ENCODE results near the gene TCF12. TPM values are rescaled to one million over a fixed set of nuclear protein-coding genes. Genes with fewer than 3 reads are reported as not detected.

Gene TCF12
- total RNA-seq, 4 donors from 2014 or later, result 93.9 to 165 (median 111) TPM

DNA sequence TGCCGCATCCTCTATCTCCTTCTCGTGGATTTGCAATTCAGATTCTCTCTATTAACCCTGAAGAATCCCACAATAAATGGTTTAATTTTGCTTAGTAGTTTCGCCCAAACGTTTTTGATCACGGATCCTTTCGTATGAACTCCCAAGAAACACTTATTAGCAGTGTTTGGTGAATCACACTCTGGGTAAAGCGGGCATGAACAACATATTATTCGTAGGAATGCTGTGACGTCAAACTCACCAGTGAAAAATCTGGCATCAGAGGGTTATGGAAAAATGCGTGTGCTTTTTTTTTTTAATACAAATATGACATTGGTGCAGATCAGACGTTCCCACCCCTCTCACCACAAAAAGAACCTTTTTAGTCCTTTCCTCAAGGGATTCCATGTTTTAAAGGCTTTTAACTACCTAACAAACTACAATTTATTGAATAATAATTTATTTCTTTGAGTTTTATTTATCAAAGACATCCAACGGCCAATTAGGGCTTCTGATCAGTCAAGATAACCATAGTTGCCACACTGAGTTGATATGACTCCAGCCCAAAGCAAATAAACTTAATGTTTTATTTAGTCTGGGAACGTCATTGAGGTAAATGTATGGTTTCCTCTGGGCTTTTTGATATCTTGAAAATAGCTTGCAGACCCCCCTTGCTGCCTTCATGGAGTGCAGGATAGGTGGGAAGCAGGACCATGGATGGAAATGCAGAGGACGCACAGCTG is 412.3 kb downstream of the TCF12 start:
- TF ChIP-seq, protein P1, sequence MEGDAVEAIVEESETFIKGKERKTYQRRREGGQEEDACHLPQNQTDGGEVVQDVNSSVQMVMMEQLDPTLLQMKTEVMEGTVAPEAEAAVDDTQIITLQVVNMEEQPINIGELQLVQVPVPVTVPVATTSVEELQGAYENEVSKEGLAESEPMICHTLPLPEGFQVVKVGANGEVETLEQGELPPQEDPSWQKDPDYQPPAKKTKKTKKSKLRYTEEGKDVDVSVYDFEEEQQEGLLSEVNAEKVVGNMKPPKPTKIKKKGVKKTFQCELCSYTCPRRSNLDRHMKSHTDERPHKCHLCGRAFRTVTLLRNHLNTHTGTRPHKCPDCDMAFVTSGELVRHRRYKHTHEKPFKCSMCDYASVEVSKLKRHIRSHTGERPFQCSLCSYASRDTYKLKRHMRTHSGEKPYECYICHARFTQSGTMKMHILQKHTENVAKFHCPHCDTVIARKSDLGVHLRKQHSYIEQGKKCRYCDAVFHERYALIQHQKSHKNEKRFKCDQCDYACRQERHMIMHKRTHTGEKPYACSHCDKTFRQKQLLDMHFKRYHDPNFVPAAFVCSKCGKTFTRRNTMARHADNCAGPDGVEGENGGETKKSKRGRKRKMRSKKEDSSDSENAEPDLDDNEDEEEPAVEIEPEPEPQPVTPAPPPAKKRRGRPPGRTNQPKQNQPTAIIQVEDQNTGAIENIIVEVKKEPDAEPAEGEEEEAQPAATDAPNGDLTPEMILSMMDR (IDR thresholded peaks at IDR 0.05), result no peak
- ATAC-seq (ENCODE audit: low FRiP score), result no peak

DNA sequence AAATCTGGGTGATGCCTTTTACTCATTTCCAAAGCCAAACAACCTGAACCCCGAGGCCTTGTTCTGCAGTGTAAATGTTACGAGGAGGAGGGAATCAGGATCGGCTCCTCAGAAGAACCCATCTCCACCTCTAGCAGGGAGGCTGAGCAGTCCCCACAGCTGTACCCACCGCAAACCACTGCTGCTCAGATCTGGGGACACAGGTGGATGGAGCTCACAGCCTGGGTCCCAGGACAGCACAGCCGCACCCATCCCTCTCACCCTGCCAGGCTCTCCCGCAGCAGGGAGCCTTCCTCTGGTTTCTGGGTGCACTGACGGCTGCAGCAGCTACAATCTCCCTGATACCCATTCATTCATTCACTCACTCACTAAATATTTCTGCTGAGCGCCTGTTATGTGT is 413.9 kb downstream of the TCF12 start:
- ATAC-seq (ENCODE audit: low FRiP score) (no peak), DNase-seq (ENCODE audit: low spot score) (no peak)
- TF ChIP-seq, protein P1 (IDR thresholded peaks at IDR 0.05), result no peak

More for the DNA sequence above, 412.3 kb downstream of the TCF12 start:
- no peak for DNase-seq (ENCODE audit: low spot score)

DNA sequence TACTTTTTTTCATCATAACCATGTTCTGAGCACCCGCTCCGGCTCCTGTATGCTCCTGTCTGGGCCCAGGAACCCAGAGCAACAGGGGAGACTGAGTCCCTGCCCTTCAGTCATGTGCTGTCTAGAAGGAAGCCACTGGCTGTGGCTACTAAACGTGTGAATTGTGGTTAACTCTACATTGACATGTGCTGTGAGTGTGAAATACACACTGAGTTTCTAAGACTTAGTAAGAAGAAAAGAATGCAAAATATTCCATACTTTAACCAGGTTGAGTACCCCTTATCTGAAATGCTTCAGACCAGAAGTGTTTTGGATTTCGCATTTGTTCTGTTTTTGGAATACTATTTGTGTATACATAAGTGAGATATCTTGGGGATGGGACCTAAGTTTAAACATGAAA is 415.0 kb downstream of the TCF12 start:
- DNase-seq (ENCODE audit: low spot score) (no peak), ATAC-seq (ENCODE audit: low FRiP score) (no peak)
- TF ChIP-seq, protein P1 (IDR thresholded peaks at IDR 0.05), result no peak

DNA sequence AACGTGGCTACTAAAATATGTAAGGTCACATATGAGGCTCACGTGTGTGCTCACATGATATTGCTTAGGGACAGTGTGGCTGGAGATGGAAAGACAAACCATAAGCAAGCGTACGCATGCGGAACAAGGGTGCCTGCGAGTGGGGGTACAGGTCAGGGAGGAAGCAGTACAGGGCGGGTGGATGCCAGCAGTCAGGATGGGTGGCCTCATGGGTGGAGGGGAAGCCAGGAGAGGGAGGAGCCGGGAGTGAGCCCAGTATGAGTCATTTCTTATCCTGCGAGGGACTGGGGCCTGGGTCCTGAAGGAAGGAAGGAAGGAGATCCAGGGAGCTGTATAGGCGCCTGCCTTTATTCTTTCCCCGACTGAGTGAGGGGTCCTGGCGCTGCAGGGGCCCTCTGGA is 415.8 kb downstream of the TCF12 start:
- DNase-seq (ENCODE audit: low spot score), result no peak

DNA sequence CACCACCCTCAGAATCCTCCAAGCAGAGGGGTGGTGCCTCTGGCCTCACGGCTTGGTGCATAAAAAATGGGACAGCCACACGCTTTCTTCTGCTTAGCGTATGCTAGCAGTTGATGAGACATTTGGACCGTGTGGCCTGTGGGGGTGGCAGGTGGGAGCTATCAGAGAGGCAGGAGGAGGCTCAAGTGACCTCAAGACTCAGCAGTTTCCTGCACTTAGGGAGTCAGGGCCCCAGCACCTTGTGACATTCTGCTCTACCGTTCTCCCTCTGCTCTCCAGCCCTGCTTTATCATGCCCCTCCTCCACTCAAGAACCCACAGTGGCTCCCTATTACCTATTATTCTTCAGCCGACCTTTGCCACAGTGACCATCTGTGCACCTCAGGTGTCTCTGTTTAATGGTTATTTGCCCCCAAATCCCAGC is 416.9 kb downstream of the TCF12 start:
- TF ChIP-seq, protein P1 (IDR thresholded peaks at IDR 0.05), result no peak
- ATAC-seq (ENCODE audit: low FRiP score) (no peak), DNase-seq (ENCODE audit: low spot score) (no peak)

More for the DNA sequence above, 415.8 kb downstream of the TCF12 start:
- ATAC-seq (ENCODE audit: low FRiP score), result peak; percentile 77
- TF ChIP-seq, protein P1 (IDR thresholded peaks at IDR 0.05), result no peak

DNA sequence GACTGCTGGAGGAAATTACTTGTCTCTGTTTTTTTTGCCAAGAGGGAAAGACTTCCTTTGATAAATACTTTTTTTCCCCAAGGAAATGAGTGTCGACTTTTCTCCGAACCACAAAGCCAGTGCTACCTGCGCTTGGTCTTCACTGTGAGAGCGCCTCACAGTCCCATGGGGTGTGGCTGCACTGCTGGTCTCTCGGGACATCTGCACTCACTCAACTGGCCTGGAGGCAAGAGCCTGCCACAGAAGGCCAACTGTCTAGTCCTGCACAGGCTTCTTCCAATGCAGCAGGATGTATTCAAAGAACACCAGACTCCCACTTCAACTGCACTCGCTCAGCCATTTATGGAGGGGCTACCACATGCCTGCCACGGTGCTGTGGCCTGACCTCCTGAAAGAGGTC is 417.3 kb downstream of the TCF12 start:
- DNase-seq (ENCODE audit: low spot score) (no peak), ATAC-seq (ENCODE audit: low FRiP score) (no peak)
- TF ChIP-seq, protein P1 (IDR thresholded peaks at IDR 0.05), result no peak

DNA sequence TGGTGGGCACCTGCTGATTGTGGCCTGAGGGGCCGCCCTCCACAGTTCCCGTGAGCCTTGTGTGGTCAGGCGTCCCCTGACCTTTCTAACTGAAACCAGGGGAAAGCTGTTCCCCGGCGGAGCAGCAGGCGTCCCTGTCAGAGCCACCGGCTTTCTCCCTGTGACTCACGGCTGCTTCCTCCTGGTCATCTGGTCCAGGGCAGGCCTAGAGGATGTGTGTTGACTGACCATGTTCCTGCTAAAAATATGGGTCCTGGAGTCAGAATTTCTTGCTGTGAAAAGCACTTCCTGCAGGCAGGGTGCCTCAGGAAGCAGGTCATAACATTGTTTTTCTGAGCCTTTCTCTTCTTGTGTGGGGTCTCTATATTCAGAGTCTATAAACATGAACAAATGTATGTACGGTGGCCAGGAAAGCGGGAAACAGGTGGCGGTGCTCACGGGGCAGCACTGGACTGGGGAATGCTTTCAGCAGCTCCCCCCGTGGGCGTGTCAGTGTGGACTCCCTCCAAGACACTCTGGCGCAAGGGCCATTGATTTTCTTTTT is 419.5 kb downstream of the TCF12 start:
- DNase-seq (ENCODE audit: low spot score) (no peak), ATAC-seq (ENCODE audit: low FRiP score) (peak; percentile 28)
- TF ChIP-seq, protein P1 (IDR thresholded peaks at IDR 0.05), result no peak
